ENCODE results near the gene CDKN2C. TPM values are rescaled to one million over a fixed set of nuclear protein-coding genes. Genes with fewer than 3 reads are reported as not detected.
"Not testable (repeated sequence)": the region's sequence is repeated elsewhere in the genome, so short reads cannot be mapped to it uniquely, and the experiment has no call there.

CDKN2C gene
- total RNA-seq, 2 experiments from 2014 or later, result 52.5 to 62.9 TPM

DNA sequence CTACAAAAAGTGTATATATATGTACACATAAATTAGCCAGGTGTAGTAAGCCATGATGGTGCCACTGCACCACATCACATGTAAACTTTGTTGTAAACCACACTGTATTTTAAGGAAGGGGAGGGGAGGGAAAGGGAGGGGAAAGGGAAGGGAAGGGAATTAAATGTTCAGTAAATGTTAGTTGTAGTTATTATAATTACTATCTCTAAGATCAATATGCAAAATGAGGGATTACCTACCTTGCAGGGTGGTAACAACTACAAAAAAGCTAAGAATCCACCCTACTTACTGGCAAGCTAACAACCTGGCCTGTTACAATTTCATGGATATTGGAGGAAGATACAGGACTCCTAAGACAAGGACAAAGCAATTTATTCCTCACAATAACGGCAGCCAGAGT lies 27.7 kb upstream of the CDKN2C start:
- no peak for ATAC-seq (ENCODE audit: low read depth)
- Mint-ChIP-seq H3K4me3 (no peak overlapping the region), H3K27me3 (no peaks in the 10 kb centered on the region), H3K27ac (no peak overlapping the region), H3K4me1 (peaks cover 10% of the 10 kb centered on the region), H3K9me3 (peaks cover 1% of the 10 kb centered on the region), H3K36me3 (peaks cover 21% of the 10 kb centered on the region)
- DNase-seq, result no peak
- POLR2A ChIA-PET, result no interaction called here

GRCh38 chr1:50949286-50949982 lies 20.6 kb upstream of the CDKN2C start:
- POLR2A ChIA-PET, result interaction anchor here (0.9 kb wide), 2 partner anchors 9 to 19 kb away, joined by 3 to 4 read pairs; no protein-coding TSS in a partner anchor
- no peak overlapping the region for H3K4me3 Mint-ChIP-seq
- DNase-seq (no peak), ATAC-seq (ENCODE audit: low read depth) (no peak)
- peaks cover 26% of the 10 kb centered on the region for H3K36me3 Mint-ChIP-seq
- H3K27me3 Mint-ChIP-seq, result no peaks in the 10 kb centered on the region
- H3K4me1 Mint-ChIP-seq, result peaks cover 8% of the 10 kb centered on the region
- H3K9me3 Mint-ChIP-seq, result no peaks in the 10 kb centered on the region
- H3K27ac Mint-ChIP-seq, result no peak overlapping the region

- H3K4me3 Mint-ChIP-seq, result no peak overlapping the region
- H3K36me3 Mint-ChIP-seq, result peaks cover 20% of the 10 kb centered on the region
- POLR2A ChIA-PET, result interaction anchor here (0.9 kb wide), 1 partner anchor 18 kb away, joined by 3 read pairs; no protein-coding TSS in a partner anchor
- peaks cover 10% of the 10 kb centered on the region for H3K4me1 Mint-ChIP-seq
- ATAC-seq (ENCODE audit: low read depth) (no peak), DNase-seq (no peak)
- H3K9me3 Mint-ChIP-seq, result no peaks in the 10 kb centered on the region
- H3K27ac Mint-ChIP-seq, result no peak overlapping the region
- no peaks in the 10 kb centered on the region for H3K27me3 Mint-ChIP-seq
These were observed 19.6 kb upstream of the CDKN2C start for GRCh38 chr1:50950396-50950795.

DNA sequence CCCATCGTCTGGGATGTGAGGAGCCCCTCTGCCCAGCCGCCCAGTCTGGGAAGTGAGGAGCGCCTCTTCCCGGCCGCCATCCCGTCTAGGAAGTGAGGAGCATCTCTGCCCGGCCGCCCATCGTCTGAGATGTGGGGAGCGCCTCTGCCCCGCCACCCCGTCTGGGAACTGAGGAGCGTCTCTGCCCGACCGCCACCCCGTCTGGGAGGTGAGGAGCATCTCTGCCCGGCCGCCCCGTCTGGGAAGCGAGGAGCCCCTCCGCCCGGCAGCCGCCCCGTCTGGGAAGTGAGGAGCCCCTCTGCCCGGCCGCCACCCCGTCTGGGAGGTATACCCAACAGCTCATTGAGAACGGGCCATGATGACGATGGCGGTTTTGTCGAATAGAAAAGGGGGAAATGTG lies 17.5 kb upstream of the CDKN2C start:
- H3K27me3 Mint-ChIP-seq; H3K9me3 Mint-ChIP-seq; ATAC-seq (ENCODE audit: low read depth); H3K27ac Mint-ChIP-seq; POLR2A ChIA-PET; DNase-seq; H3K4me3 Mint-ChIP-seq: not testable (repeated sequence)
- peaks cover 10% of the 10 kb centered on the region for H3K4me1 Mint-ChIP-seq
- H3K36me3 Mint-ChIP-seq, result peaks cover 16% of the 10 kb centered on the region

DNA sequence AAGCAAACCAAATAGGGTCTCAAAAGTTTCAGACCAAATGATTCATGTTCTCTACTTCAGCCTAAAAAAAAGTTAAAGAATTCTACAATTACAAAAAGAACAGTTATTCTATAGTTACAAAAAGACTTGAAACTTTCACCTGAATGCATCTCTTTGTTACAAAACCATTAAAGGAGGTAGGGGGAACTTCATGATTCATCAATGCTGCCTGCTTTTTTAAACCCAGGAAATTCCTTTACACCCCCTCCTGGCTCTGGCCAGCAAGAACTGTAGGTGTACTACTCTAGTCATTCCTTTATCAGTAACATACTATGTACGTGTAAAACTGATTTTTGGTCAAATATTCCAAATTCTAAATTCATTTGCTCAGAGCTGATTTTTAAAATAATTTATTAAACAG lies 14.9 kb upstream of the CDKN2C start:
- no peak for DNase-seq
- no peak overlapping the region for H3K4me3 Mint-ChIP-seq
- no peak for ATAC-seq (ENCODE audit: low read depth)
- no peaks in the 10 kb centered on the region for H3K27me3 Mint-ChIP-seq
- POLR2A ChIA-PET, result no interaction called here
- no peak overlapping the region for H3K27ac Mint-ChIP-seq
- H3K4me1 Mint-ChIP-seq, result peaks cover 17% of the 10 kb centered on the region
- H3K9me3 Mint-ChIP-seq, result no peaks in the 10 kb centered on the region
- H3K36me3 Mint-ChIP-seq, result peaks cover 10% of the 10 kb centered on the region

- Mint-ChIP-seq H3K27me3 (no peaks in the 10 kb centered on the region), H3K27ac (peak overlapping the region; percentile 83), H3K36me3 (peaks cover 1% of the 10 kb centered on the region), H3K4me1 (peaks cover 20% of the 10 kb centered on the region), H3K4me3 (peak overlapping the region; percentile 96), H3K9me3 (no peaks in the 10 kb centered on the region)
- peak; percentile 22 for ATAC-seq (ENCODE audit: low read depth)
- POLR2A ChIA-PET, result interaction anchor here (1.5 to 3.3 kb wide), 2 partner anchors 10 to 19 kb away, joined by 9 to 80 read pairs; partner anchors contain the start of gene CDKN2C
- DNase-seq, result no peak
These were observed 10.6 kb upstream of the CDKN2C start for GRCh38 chr1:50959303-50959912.

DNA sequence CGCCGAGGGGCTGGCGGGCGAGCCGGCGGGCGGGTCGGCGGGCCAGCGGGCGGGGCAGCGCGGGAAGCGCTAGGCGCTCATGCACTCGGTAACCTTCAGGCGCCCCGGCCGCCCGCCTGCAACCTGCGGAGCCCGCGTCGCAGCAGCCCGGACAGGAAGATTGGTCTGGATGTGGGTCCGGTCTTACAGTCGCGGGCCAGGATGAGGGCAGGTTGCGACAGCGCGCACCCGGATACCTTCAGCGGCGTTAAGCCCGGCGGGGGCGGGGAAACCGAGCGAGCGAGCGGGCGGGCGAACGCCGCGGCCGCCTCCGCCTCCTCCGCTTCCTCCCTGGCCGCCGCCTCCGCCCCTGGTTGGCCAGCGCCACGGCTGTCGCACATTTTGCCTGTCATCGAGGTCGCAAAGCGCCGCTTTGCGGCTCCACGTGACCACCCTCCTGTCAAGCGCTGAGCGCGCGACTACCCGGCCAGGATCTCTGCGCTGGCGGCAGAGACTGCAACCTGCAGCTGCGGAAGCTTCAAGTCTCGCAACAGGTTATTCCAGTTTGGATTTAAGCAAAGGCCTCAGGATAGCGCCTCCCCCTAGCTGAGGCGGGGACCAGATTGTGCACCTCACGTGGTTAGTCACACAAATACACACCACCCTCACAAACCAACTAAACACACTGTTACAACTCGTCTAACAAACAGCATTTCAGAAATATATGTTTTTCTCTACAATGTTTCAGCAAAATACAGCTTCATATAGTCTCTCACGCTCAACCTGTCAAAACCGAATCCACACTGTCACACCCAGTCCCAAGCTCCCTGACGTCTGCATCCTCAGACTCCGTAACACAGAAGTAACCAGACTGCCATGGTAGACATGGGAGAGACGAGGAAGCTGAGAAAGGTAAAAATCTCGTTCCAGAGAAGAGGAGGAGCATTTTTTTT lies 9.9 kb upstream of the CDKN2C start, which contains the start of gene FAF1:
TSS of gene FAF1 (minus strand) at position 355 of the 932 bp plus-strand sequence. CDS start 456 bp downstream, outside the sequence.
- peaks cover 18% of the 10 kb centered on the region for H3K4me1 Mint-ChIP-seq
- peaks cover 1% of the 10 kb centered on the region for H3K36me3 Mint-ChIP-seq
- H3K27me3 Mint-ChIP-seq, result peaks cover 2% of the 10 kb centered on the region
- ATAC-seq (ENCODE audit: low read depth), result peak; percentile 91
- H3K4me3 Mint-ChIP-seq, result peak within 1 kb of the TSS; percentile 97
- H3K9me3 Mint-ChIP-seq, result no peaks in the 10 kb centered on the region
- peak; percentile 98 for DNase-seq
- H3K27ac Mint-ChIP-seq, result peak within 1 kb of the TSS; percentile 94
- POLR2A ChIA-PET, result interaction anchor here (0.6 to 3.3 kb wide), 6 partner anchors 9 to 276 kb away, joined by 3 to 80 read pairs (median 4); partner anchors contain the start of genes CDKN2C and RNF11

DNA sequence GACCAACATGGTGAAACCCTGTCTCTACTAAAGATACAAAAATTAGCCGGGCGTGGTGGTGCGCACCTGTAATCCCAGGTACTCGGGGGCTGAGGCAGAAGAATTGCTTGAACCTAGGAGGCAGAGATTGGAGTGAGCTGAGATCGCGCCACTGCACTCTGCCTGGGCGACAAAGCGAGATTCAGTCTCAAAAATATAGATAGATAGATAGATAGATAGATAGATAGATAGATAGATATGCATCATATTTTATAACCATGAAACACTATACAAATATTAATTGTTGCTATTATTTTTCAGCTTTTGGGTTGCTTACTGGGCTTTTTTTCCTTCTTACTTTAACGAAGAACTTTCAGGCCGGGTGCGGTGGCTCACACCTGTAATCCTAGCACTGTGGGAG lies 5.2 kb upstream of the CDKN2C start:
- peaks cover 9% of the 10 kb centered on the region for H3K4me1 Mint-ChIP-seq
- H3K27ac Mint-ChIP-seq, result no peak overlapping the region
- H3K4me3 Mint-ChIP-seq, result no peak overlapping the region
- H3K36me3 Mint-ChIP-seq, result peaks cover 4% of the 10 kb centered on the region
- ATAC-seq (ENCODE audit: low read depth) (no peak), DNase-seq (no peak)
- H3K9me3 Mint-ChIP-seq, result no peaks in the 10 kb centered on the region
- POLR2A ChIA-PET, result no interaction called here
- peaks cover 4% of the 10 kb centered on the region for H3K27me3 Mint-ChIP-seq

- H3K36me3 Mint-ChIP-seq, result peaks cover 15% of the 10 kb centered on the region
These were observed 3.1 kb upstream of the CDKN2C start for GRCh38 chr1:50966991-50967390.

GRCh38 chr1:50967416-50968157 lies 2.5 kb upstream of the CDKN2C start:
- Mint-ChIP-seq H3K4me1 (peaks cover 11% of the 10 kb centered on the region), H3K27ac (peak overlapping the region; percentile 100), H3K4me3 (peak overlapping the region; percentile 99), H3K9me3 (no peaks in the 10 kb centered on the region), H3K27me3 (peaks cover 4% of the 10 kb centered on the region), H3K36me3 (peaks cover 17% of the 10 kb centered on the region)
- no peak for DNase-seq
- POLR2A ChIA-PET, result interaction anchor here (0.9 to 3.9 kb wide), 5 partner anchors 8 to 269 kb away, joined by 3 to 108 read pairs (median 3); partner anchors contain the start of genes FAF1 and RNF11
- no peak for ATAC-seq (ENCODE audit: low read depth)

More at GRCh38 chr1:50966991-50967390, 3.1 kb upstream of the CDKN2C start:
- ATAC-seq (ENCODE audit: low read depth) (no peak), DNase-seq (no peak)
- Mint-ChIP-seq H3K4me3 (peak overlapping the region; percentile 99), H3K27me3 (peaks cover 4% of the 10 kb centered on the region), H3K4me1 (peaks cover 9% of the 10 kb centered on the region), H3K9me3 (no peaks in the 10 kb centered on the region), H3K27ac (no peak overlapping the region)
- POLR2A ChIA-PET, result interaction anchor here (1.1 kb wide), 1 partner anchor 10 kb away, joined by 6 read pairs; no protein-coding TSS in a partner anchor

DNA sequence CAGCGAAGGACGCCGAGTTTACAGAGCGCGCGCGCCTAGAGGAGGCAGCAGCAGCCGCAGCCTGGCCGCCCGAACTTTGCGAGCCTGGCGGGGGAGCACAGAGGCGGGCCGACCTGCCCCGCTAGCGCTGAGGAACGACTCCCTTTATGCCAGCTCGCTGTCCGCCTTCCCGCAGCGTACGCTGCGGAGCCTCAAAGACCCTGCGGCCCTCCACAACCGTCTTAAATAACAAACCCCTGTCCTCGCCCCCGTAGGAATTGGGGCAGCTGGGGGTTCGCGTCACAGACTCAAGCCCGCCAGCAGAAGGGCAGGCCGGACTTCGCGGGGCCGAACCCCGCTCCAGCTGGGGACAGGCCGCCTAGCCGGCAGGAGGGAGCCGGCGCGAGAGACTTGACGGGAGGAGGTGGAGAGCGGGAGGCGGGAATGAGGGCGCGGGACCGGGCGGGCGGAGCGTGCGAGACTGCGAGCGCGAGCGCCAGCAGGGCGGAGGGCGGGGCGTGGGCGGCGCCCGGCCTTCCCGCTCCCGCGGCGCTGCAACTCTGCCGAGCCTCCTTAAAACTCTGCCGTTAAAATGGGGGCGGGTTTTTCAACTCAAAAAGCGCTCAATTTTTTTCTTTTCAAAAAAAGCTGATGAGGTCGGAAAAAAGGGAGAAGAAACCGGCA lies 1.8 kb upstream of the CDKN2C start:
- peaks cover 12% of the 10 kb centered on the region for H3K4me1 Mint-ChIP-seq
- H3K9me3 Mint-ChIP-seq, result no peaks in the 10 kb centered on the region
- H3K27me3 Mint-ChIP-seq, result peaks cover 4% of the 10 kb centered on the region
- peak; percentile 79 for ATAC-seq (ENCODE audit: low read depth)
- peak overlapping the region; percentile 99 for H3K4me3 Mint-ChIP-seq
- H3K36me3 Mint-ChIP-seq, result peaks cover 19% of the 10 kb centered on the region
- H3K27ac Mint-ChIP-seq, result peak overlapping the region; percentile 100
- POLR2A ChIA-PET, result interaction anchor here (0.9 to 3.9 kb wide), 5 partner anchors 8 to 268 kb away, joined by 3 to 108 read pairs (median 3); partner anchors contain the start of genes FAF1 and RNF11
- peak; percentile 91 for DNase-seq

All from activated naive CD8-positive, alpha-beta T cell treated with anti-CD3 and anti-CD28 coated beads, Interleukin-2, amount 10 ng/mL, durations not matched to agents 7 days and 5 days (primary cell).